HCT116 (cell line): ENCODE measurements around the gene AKAP1. TPM values are rescaled to one million over a fixed set of nuclear protein-coding genes. Genes with fewer than 3 reads are reported as not detected.

Source experiments
- ATAC-seq: fragments of 200-7000 bp; cut with Tn5 transposase; 2 replicates; pipeline ENCODE4 v1.9.1; 2020; ENCODE audit warnings: mild to moderate bottlenecking, moderate library complexity
- BruUV-seq: library from RNA; stranded (reverse); fragments of 400-500 nt; replicated peaks from 2 replicates; lab custom pipeline; 2021; lab: Mats Ljungman, UMichigan
- CTCF ChIA-PET: fragments of 300-600 bp; sonication (Branson Sonifier 250); formaldehyde crosslinking; loops from one replicate; lab custom pipeline; 2021; ENCODE audit warnings: antibody characterized with exemption; lab: Charles Lee
- POLR2A ChIA-PET: fragments of 300-600, 350-600 bp; sonication (Branson Sonifier 250); formaldehyde crosslinking; loops from one replicate; lab custom pipeline; 2021; ENCODE audit warnings: antibody characterized with exemption; lab: Charles Lee
- RAD21 ChIA-PET, 2 experiments: fragments of 300-600 bp; sonication (Branson Sonifier 250); formaldehyde crosslinking; loops; one replicate each; lab custom pipeline; 2023; ENCODE audit warnings: low total read pairs in 2 of 2; ENCODE audit not compliant: uncharacterized antibody in 2 of 2, unreplicated experiment in 2 of 2, low non-redundant PET in 1 of 2; lab: Charles Lee
- DNase-seq: peaks from one replicate; pipeline ENCODE4 v3.0.0-alpha.2; 2010; ENCODE audit warnings: low read depth, low spot score
- H2AFZ ChIP-seq: fragments of 200-600 bp; shearing (Covaris generic), sonication (generic); 2 replicates; pipeline ENCODE4 v1.6.1; 2017; ENCODE audit warnings: low read depth, mixed run types, mixed read lengths, antibody characterized with exemption, low read length; ENCODE audit not compliant: poor library complexity, severe bottlenecking
- H3K27ac ChIP-seq: 2 replicates; pipeline ENCODE4 v1.5.1; 2012; ENCODE audit warnings: low read depth, low read length
- H3K27me3 ChIP-seq: fragments of 200-600 bp; sonication (generic); 2 replicates; pipeline ENCODE4 v1.6.1; 2016; ENCODE audit warnings: mixed run types, low read length, mixed read lengths; ENCODE audit not compliant: insufficient read depth
- H3K36me3 ChIP-seq, 2 experiments: fragments of 200-500 bp in 1 of 2; fragments of 200-600 bp in 1 of 2; sonication (Bioruptor generic) in 1 of 2; sonication (generic) in 1 of 2; 2 replicates each; pipeline versions ENCODE4 v1.5.1 to v1.6.1; 2014 to 2016; ENCODE audit warnings: low read length in 2 of 2, inconsistent platforms in 1 of 2, mixed read lengths in 1 of 2, mixed run types in 1 of 2; ENCODE audit not compliant: insufficient read depth in 2 of 2, control insufficient read depth in 1 of 2
- H3K4me1 ChIP-seq, 2 experiments: fragments of 200-600 bp in 1 of 2; sonication (generic) in 1 of 2; 2 replicates each; pipeline versions ENCODE4 v1.5.1 to v1.6.1; 2012 to 2017; ENCODE audit warnings: low read length in 2 of 2, inconsistent platforms in 1 of 2, mild to moderate bottlenecking in 1 of 2, mixed read lengths in 1 of 2, mixed run types in 1 of 2, moderate library complexity in 1 of 2; ENCODE audit not compliant: insufficient read depth in 2 of 2, control insufficient read depth in 1 of 2
- H3K4me2 ChIP-seq: fragments of 200-600 bp; sonication (generic); 2 replicates; pipeline ENCODE4 v1.6.1; 2017; ENCODE audit warnings: mixed run types, low read length, mixed read lengths
- H3K4me3 ChIP-seq, 2 experiments: fragments of 200-600 bp in 1 of 2; sonication (generic) in 1 of 2; replicated peaks in 1 of 2; 2 replicates each; pipeline ENCODE4 v1.5.1; 2011 to 2016; ENCODE audit warnings: low read length in 2 of 2, control low read depth in 1 of 2, low read depth in 1 of 2, mild to moderate bottlenecking in 1 of 2, mixed read lengths in 1 of 2, mixed run types in 1 of 2
- H3K79me2 ChIP-seq: fragments of 200-600 bp; sonication (generic); 2 replicates; pipeline ENCODE4 v1.6.1; 2017; ENCODE audit warnings: mild to moderate bottlenecking, mixed run types, low read length, moderate library complexity, mixed read lengths; ENCODE audit not compliant: insufficient read depth
- H3K9ac ChIP-seq: fragments of 200-600 bp; sonication (generic); 2 replicates; pipeline ENCODE4 v1.6.1; 2016; ENCODE audit warnings: low read length, mixed read lengths
- H3K9me2 ChIP-seq: fragments of 200-600 bp; sonication (generic), shearing (Covaris generic); 2 replicates; pipeline ENCODE4 v1.6.1; 2017; ENCODE audit warnings: mixed run types, mild to moderate bottlenecking, moderate library complexity; ENCODE audit not compliant: insufficient read depth
- H3K9me3 ChIP-seq, 2 experiments: fragments of 200-500 bp in 1 of 2; fragments of 200-600 bp in 1 of 2; sonication (Bioruptor generic) in 1 of 2; sonication (generic) in 1 of 2; 2 replicates each; pipeline ENCODE4 v1.6.1; 2014 to 2017; ENCODE audit warnings: low read length in 2 of 2, mixed read lengths in 2 of 2, inconsistent platforms in 1 of 2, low read depth in 1 of 2, mild to moderate bottlenecking in 1 of 2, mixed run types in 1 of 2, moderate library complexity in 1 of 2; ENCODE audit not compliant: control insufficient read depth in 1 of 2, insufficient read depth in 1 of 2
- H4K20me1 ChIP-seq: fragments of 200-600 bp; sonication (generic), shearing (Covaris generic); 2 replicates; pipeline ENCODE4 v1.6.1; 2017; ENCODE audit warnings: mixed run types, mild to moderate bottlenecking, moderate library complexity; ENCODE audit not compliant: insufficient read depth
- CBX3 ChIP-seq: IDR thresholded peaks from 2 replicates; pipeline ENCODE4 v1.6.1; 2012; ENCODE audit warnings: low read depth
- CTCF ChIP-seq, 3 experiments: fragments of 200-600 bp in 1 of 3; sonication (generic) in 1 of 3; IDR thresholded peaks in 2 of 3; conservative IDR thresholded peaks in 1 of 3; 2 replicates each; pipeline ENCODE4 v1.5.1; 2012 to 2017; ENCODE audit warnings: low read depth in 2 of 3, low read length in 2 of 3, antibody characterized with exemption in 1 of 3, borderline replicate concordance in 1 of 3, control low read depth in 1 of 3, mild to moderate bottlenecking in 1 of 3, mixed read lengths in 1 of 3, mixed run types in 1 of 3, moderate library complexity in 1 of 3; ENCODE audit not compliant: insufficient read depth in 1 of 3
- ELF1 ChIP-seq: IDR thresholded peaks from 2 replicates; pipeline ENCODE4 v1.6.1; 2012; ENCODE audit warnings: low read depth, borderline replicate concordance
- EZH2phosphoT487 ChIP-seq: fragments of 200-600 bp; IDR thresholded peaks from 2 replicates; pipeline ENCODE4 v1.6.1; 2018; ENCODE audit warnings: antibody characterized with exemption, borderline replicate concordance
- MAX ChIP-seq: IDR thresholded peaks from 2 replicates; pipeline ENCODE4 v1.6.1; 2012
- POLR2A ChIP-seq: IDR thresholded peaks from 2 replicates; pipeline ENCODE4 v1.7.0; 2011; ENCODE audit warnings: borderline replicate concordance; ENCODE audit not compliant: insufficient read depth, insufficient read length; ENCODE audit errors: extremely low read depth
- POLR2AphosphoS5 ChIP-seq: IDR thresholded peaks from 2 replicates; pipeline ENCODE4 v1.6.1; 2011; ENCODE audit warnings: mild to moderate bottlenecking, low read depth, low read length, moderate library complexity
- ZBTB33 ChIP-seq: IDR thresholded peaks from 2 replicates; pipeline ENCODE4 v1.6.1; 2011; ENCODE audit warnings: mild to moderate bottlenecking, low read length, moderate library complexity; ENCODE audit not compliant: insufficient replicate concordance; ENCODE audit errors: extremely low read depth
- intact Hi-C: fragments of 100-400 bp; cut with micrococcal nuclease; formaldehyde crosslinking; loops from 2 replicates; pipeline ENCODE4 v1.10.0; 2022
- total RNA-seq: library from RNA; stranded (reverse); gene quantifications from one replicate; pipeline ENCODE4 v1.2.1, GENCODE V29; 2021; ENCODE audit not compliant: unreplicated experiment
- TF ChIP-seq, protein P1 (sequence below): IDR thresholded peaks from 2 replicates; pipeline ENCODE4 v1.6.1; 2012

Gene AKAP1
- total RNA-seq, 1 experiment from 2014 or later: 51.6 TPM

DNA sequence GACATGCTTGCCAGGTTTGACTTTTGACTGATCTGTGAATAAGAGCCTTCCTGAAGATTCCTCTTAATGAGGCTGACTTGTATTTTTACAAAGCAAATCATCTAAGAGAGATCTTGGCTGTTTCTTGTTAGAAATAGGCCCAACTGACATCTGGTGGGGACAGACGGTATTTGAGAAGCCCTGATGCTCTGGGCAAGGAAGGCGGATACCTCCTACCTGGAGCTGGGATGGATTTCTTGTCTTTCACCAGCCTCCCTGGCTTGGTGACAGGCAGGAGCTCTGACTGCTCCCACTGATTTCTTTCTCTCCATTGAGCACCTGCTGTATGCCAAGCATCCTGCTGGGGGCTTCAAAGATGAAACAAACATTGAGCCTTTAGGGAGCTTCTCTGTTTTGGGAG lies 40.4 kb downstream of the AKAP1 start:
- Histone ChIP-seq H4K20me1 (no peaks in the 10 kb centered on the region), H2AFZ (no peak overlapping the region), H3K4me1 (no peaks in the 10 kb centered on the region), H3K4me3 (no peak overlapping the region), H3K36me3 (peaks cover 14 to 25% of the 10 kb centered on the region in 2 experiments; a peak in 3 of 4 replicates), H3K9ac (no peak overlapping the region), H3K27ac (no peak overlapping the region), H3K9me3 (no peaks in the 10 kb centered on the region), H3K4me2 (no peak overlapping the region), H3K79me2 (no peaks in the 10 kb centered on the region), H3K9me2 (no peaks in the 10 kb centered on the region), H3K27me3 (no peaks in the 10 kb centered on the region)
- ChIA-PET RAD21 (no interaction called here), CTCF (interaction anchor here (0.8 to 1.0 kb wide), 3 partner anchors 117 to 626 kb away, joined by 3 to 4 read pairs (median 3); no protein-coding TSS in a partner anchor), POLR2A (no interaction called here)
- TF ChIP-seq POLR2AphosphoS5 (no peak), MAX (no peak), CTCF (IDR thresholded peaks at IDR 0.05 in 2 of 3, conservative IDR thresholded peaks at IDR 0.05 in 1 of 3; ENCODE audit: borderline replicate concordance in 1 of 3, insufficient read depth in 1 of 3, low read depth in 2 of 3, low read length in 2 of 3) (0 out of 6 replicates have a peak, but pooled peaks of 1 of the 3 experiments have one; percentile 11), ELF1 (no peak), CBX3 (no peak), EZH2phosphoT487 (no peak)
- TF ChIP-seq, protein P1, sequence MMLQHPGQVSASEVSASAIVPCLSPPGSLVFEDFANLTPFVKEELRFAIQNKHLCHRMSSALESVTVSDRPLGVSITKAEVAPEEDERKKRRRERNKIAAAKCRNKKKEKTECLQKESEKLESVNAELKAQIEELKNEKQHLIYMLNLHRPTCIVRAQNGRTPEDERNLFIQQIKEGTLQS: no peak
- no peak for ATAC-seq
- no TSS peak for BruUV-seq
- no peak for DNase-seq
- intact Hi-C loops: no loop called here

DNA sequence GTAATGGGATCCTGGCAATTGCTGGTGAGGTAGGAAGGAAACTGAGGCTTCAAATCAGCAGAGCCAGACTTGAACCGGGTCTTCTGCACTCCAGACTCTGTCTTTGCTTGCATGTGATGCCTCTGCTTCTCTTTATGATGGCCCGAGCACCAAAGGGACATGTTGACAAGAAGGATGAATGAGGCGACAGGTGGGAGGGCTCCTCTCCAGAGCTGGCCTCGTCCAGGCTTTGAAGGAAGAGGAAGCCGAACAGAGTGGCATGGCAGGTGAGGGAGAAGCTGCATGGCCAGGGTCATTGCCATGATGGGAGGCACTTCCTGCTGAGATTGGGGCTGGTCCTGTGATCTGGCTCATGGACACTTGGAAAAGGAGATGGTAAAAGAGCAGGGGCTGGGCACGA lies 40.8 kb downstream of the AKAP1 start:
- ATAC-seq (no peak), DNase-seq (no peak)
- Histone ChIP-seq H3K79me2 (no peaks in the 10 kb centered on the region), H3K9ac (no peak overlapping the region), H3K27ac (no peak overlapping the region), H3K4me2 (no peak overlapping the region), H3K4me3 (no peak overlapping the region), H3K9me3 (no peaks in the 10 kb centered on the region), H3K9me2 (no peaks in the 10 kb centered on the region), H3K27me3 (no peaks in the 10 kb centered on the region), H3K36me3 (peaks cover 11 to 20% of the 10 kb centered on the region in 2 experiments; a peak in 3 of 4 replicates), H3K4me1 (no peaks in the 10 kb centered on the region), H2AFZ (no peak overlapping the region), H4K20me1 (no peaks in the 10 kb centered on the region)
- intact Hi-C loops: no loop called here
- POLR2A ChIA-PET: no interaction called here
- BruUV-seq: no TSS peak
- RAD21 ChIA-PET: no interaction called here
- CTCF ChIA-PET: interaction anchor here (0.8 to 1.6 kb wide), 3 partner anchors 306 to 658 kb away, joined by 3 to 4 read pairs (median 4); no protein-coding TSS in a partner anchor
- no peak for TF ChIP-seq ZBTB33
- no peak for TF ChIP-seq POLR2A
- TF ChIP-seq CTCF (IDR thresholded peaks at IDR 0.05 in 2 of 3, conservative IDR thresholded peaks at IDR 0.05 in 1 of 3; ENCODE audit: borderline replicate concordance in 1 of 3, insufficient read depth in 1 of 3, low read depth in 2 of 3, low read length in 2 of 3): no peak
